ENCODE results near the gene LDLRAD3. TPM values are rescaled to one million over a fixed set of nuclear protein-coding genes. Genes with fewer than 3 reads are reported as not detected.

LDLRAD3 gene, protein sequence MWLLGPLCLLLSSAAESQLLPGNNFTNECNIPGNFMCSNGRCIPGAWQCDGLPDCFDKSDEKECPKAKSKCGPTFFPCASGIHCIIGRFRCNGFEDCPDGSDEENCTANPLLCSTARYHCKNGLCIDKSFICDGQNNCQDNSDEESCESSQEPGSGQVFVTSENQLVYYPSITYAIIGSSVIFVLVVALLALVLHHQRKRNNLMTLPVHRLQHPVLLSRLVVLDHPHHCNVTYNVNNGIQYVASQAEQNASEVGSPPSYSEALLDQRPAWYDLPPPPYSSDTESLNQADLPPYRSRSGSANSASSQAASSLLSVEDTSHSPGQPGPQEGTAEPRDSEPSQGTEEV
- total RNA-seq (2014; rRNA removed), result 15.3 and 15.6 TPM in 2 replicates
- percentile 73 among the genes with signal in this experiment for Bru-seq, nascent RNA
- percentile 68 among the genes with signal in this experiment for BruChase-seq, experiment 1, labeled RNA remaining after a 6-hour chase
- percentile 68 among the genes with signal in this experiment for BruChase-seq, experiment 2, labeled RNA remaining after a 2-hour chase
- long read RNA-seq, transcript LDLRAD3-201 (6 exons, 3,798 nt), result major isoform, 7 of 23 reads
- long read RNA-seq, partial matches to known transcripts, result 5 of 23 reads
- long read RNA-seq, other reads (novel, unspliced or antisense), result 11 of 23 reads

- H3K27ac ChIP-seq (ENCODE audit: low read length), result peak within 1 kb of the TSS; percentile 35
- H3K4me1 ChIP-seq (ENCODE audit: insufficient read depth, low read length), result peaks cover 35% of the 10 kb centered on the region
- no TSS peak for BruUV-seq (replicated peaks)
- intact Hi-C loops (cut with micrococcal nuclease), result loop anchor here (5.0 kb wide), 1 partner anchor 327 kb away; the partner anchor contains the start of gene FJX1
- peak within 1 kb of the TSS; percentile 93 for H3K4me3 ChIP-seq (ENCODE audit: low read length)
- no peaks in the 10 kb centered on the region for H3K9me3 ChIP-seq (ENCODE audit: low read length)
- H3K9ac ChIP-seq (ENCODE audit: low read length), result peak within 1 kb of the TSS; percentile 76
- H3F3A ChIP-seq (ENCODE audit: low read length, unreplicated experiment), result no peaks in the 10 kb centered on the region
- no peaks in the 10 kb centered on the region for H3K36me3 ChIP-seq (ENCODE audit: low read depth, low read length)
- no peaks in the 10 kb centered on the region for H3K9me2 ChIP-seq (replicated peaks; ENCODE audit: low read length)
- TF ChIP-seq EZH2phosphoT487 (IDR thresholded peaks at IDR 0.05; ENCODE audit: borderline replicate concordance, low read length) (no peak), CTCF (conservative IDR thresholded peaks at IDR 0.05; ENCODE audit: low read depth, low read length) (no peak), EZH2 (IDR thresholded peaks at IDR 0.05; ENCODE audit: low read length, unreplicated experiment) (no peak)
- CTCF ChIA-PET, result interaction anchor here (1.8 kb wide), 1 partner anchor 122 kb away, joined by 8 read pairs; no protein-coding TSS in a partner anchor
- H3K79me2 ChIP-seq (ENCODE audit: low read length), result peaks cover 48% of the 10 kb centered on the region
- DNase-seq (peak; percentile 70), ATAC-seq (peak; percentile 87)
- peaks cover 5% of the 10 kb centered on the region; the same call in 1 of the 2 replicates for H4K20me1 ChIP-seq (ENCODE audit: low read length)
- peak within 1 kb of the TSS; percentile 95 for H2AFZ ChIP-seq (ENCODE audit: low read length)
- H3K4me2 ChIP-seq (ENCODE audit: low read length), result peak within 1 kb of the TSS; percentile 100
- no peaks in the 10 kb centered on the region for H3K27me3 ChIP-seq (ENCODE audit: low read length)
- POLR2A ChIA-PET (ENCODE audit: unreplicated experiment), result interaction anchor here (0.6 kb wide), 1 partner anchor 164 kb away, joined by 3 read pairs; no protein-coding TSS in a partner anchor
Observed at GRCh38 chr11:35943713-35944502, at the start of gene LDLRAD3. TSS of gene LDLRAD3 (plus strand) at chr11:35944062. CDS start at chr11:35944099, 37 bp downstream.

DNA sequence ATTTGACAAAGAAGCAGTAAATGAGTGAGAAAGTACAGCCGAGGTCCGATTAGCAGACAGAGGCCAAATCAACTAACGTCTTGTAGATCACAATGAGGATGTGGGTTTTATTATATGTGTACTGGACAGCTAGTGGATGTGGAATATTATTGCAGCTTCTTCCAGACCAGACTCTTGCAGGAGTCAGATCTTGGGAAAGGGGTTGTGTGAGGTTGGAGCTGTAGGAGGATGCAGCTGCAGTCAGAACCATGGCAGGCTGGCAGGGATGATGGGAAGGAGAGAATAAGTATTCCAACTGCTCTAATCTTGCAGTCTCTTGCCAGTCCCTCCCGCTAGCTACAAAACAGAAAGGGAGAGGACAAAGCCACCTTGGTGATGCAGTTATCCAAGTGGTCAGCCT is 46.8 kb upstream of the LDLRAD3 start:
- intact Hi-C loops (cut with micrococcal nuclease), result no loop called here
- no peak for TF ChIP-seq EZH2 (IDR thresholded peaks at IDR 0.05; ENCODE audit: low read length, unreplicated experiment)
- TF ChIP-seq EZH2phosphoT487 (IDR thresholded peaks at IDR 0.05; ENCODE audit: borderline replicate concordance, low read length), result no peak
- no peak for TF ChIP-seq CTCF (conservative IDR thresholded peaks at IDR 0.05; ENCODE audit: low read depth, low read length)
- Histone ChIP-seq H3F3A (ENCODE audit: low read length, unreplicated experiment) (no peaks in the 10 kb centered on the region), H3K4me1 (ENCODE audit: insufficient read depth, low read length) (peaks cover 17% of the 10 kb centered on the region), H3K36me3 (ENCODE audit: low read depth, low read length) (no peaks in the 10 kb centered on the region), H3K4me2 (ENCODE audit: low read length) (no peak overlapping the region), H3K27ac (ENCODE audit: low read length) (no peak overlapping the region), H2AFZ (ENCODE audit: low read length) (no peak overlapping the region), H3K4me3 (ENCODE audit: low read length) (no peak overlapping the region), H3K27me3 (ENCODE audit: low read length) (no peaks in the 10 kb centered on the region), H3K9ac (ENCODE audit: low read length) (no peak overlapping the region), H3K9me2 (replicated peaks; ENCODE audit: low read length) (no peaks in the 10 kb centered on the region), H3K9me3 (ENCODE audit: low read length) (peaks cover 13% of the 10 kb centered on the region; the same call in 1 of the 2 replicates), H3K79me2 (ENCODE audit: low read length) (no peaks in the 10 kb centered on the region), H4K20me1 (ENCODE audit: low read length) (no peaks in the 10 kb centered on the region)
- BruUV-seq (replicated peaks), result no TSS peak
- ChIA-PET POLR2A (ENCODE audit: unreplicated experiment) (no interaction called here), CTCF (no interaction called here)
- DNase-seq, result no peak
- ATAC-seq, result no peak

All from PC-3 (cell line).